ENCODE results near the gene PIPOX. TPM values are rescaled to one million over a fixed set of nuclear protein-coding genes. Genes with fewer than 3 reads are reported as not detected.

Gene PIPOX
- total RNA-seq, 4 donors from 2014 or later, result 1.2 to 15.3 (median 1.6) TPM; not detected in 1

GRCh38 chr17:29049541-29050145 is 6.7 kb downstream of the PIPOX start:
- Histone ChIP-seq H3K4me3 (no peak overlapping the region), H3K9me3 (no peaks in the 10 kb centered on the region), H3K4me1 (no peaks in the 10 kb centered on the region), H3K27me3 (no peaks in the 10 kb centered on the region), H3K36me3 (no peaks in the 10 kb centered on the region), H3K27ac (no peak overlapping the region)
- WGBS, 2 donors (ENCODE audit: low coverage in 1 of 2), result 61 to 82% methylated on average over 5 to 11 of the region's 11 CpGs
- intact Hi-C loops (cut with DNase I; ENCODE audit: low total_unique reads) (no loop called here), in situ Hi-C loops (cut with MboI; ENCODE audit: low pct_ligation_motif_present in 1 of 4, low pct_unique_long_range_greater_than_20kb in 1 of 4, low sequenced_read_pairs in 3 of 4) (no loop called here)
- TF ChIP-seq EP300 (IDR thresholded peaks at IDR 0.05; ENCODE audit: low read depth) (no peak), CTCF (IDR thresholded peaks at IDR 0.05) (no peak), POLR2A (IDR thresholded peaks at IDR 0.05) (no peak), POLR2AphosphoS5 (IDR thresholded peaks at IDR 0.05) (no peak)
- no peak for DNase-seq

- H3K27ac ChIP-seq, result no peak overlapping the region
- 78 to 80% methylated on average over 5 of the region's 5 CpGs for WGBS, 2 donors (ENCODE audit: low coverage in 1 of 2)
- in situ Hi-C loops (cut with MboI; ENCODE audit: low pct_ligation_motif_present in 1 of 4, low pct_unique_long_range_greater_than_20kb in 1 of 4, low sequenced_read_pairs in 3 of 4) (no loop called here), intact Hi-C loops (cut with DNase I; ENCODE audit: low total_unique reads) (no loop called here)
- H3K27me3 ChIP-seq, result no peaks in the 10 kb centered on the region
- H3K9me3 ChIP-seq, result no peaks in the 10 kb centered on the region
- TF ChIP-seq EP300 (IDR thresholded peaks at IDR 0.05; ENCODE audit: low read depth), result no peak
- TF ChIP-seq POLR2AphosphoS5 (IDR thresholded peaks at IDR 0.05), result no peak
- TF ChIP-seq CTCF (IDR thresholded peaks at IDR 0.05), result no peak
- TF ChIP-seq POLR2A (IDR thresholded peaks at IDR 0.05), result no peak
- H3K36me3 ChIP-seq, result no peaks in the 10 kb centered on the region
- DNase-seq, result no peak
- H3K4me1 ChIP-seq, result no peaks in the 10 kb centered on the region
- no peak overlapping the region for H3K4me3 ChIP-seq
Measured at GRCh38 chr17:29050176-29050575, 7.2 kb downstream of the PIPOX start.

DNA sequence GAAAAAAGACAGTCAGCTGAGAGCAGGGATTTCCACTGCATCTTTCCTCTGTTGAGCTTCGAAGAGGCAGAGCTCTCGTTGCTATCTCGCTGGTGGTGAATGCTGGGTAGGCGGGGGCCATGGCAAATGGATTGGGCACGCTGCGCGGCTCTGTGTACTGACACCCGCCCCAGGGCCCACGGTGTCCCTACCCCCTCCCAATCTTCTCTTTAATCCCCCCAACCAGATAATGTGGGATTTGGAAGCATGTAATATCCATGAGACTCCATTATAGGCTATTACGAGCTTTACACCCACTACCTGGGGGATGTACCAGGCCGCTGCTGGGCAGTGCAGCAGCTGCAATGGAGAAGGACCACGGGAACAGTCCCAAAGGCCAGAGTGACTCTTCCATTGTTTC is 8.3 kb downstream of the PIPOX start:
- in situ Hi-C loops (cut with MboI; ENCODE audit: low pct_ligation_motif_present in 1 of 4, low pct_unique_long_range_greater_than_20kb in 1 of 4, low sequenced_read_pairs in 3 of 4), result no loop called here
- Histone ChIP-seq H3K9me3 (no peaks in the 10 kb centered on the region), H3K27ac (no peak overlapping the region), H3K4me1 (no peaks in the 10 kb centered on the region), H3K4me3 (no peak overlapping the region), H3K27me3 (no peaks in the 10 kb centered on the region), H3K36me3 (no peaks in the 10 kb centered on the region)
- TF ChIP-seq POLR2AphosphoS5 (IDR thresholded peaks at IDR 0.05) (no peak), POLR2A (IDR thresholded peaks at IDR 0.05) (no peak), CTCF (IDR thresholded peaks at IDR 0.05) (no peak), EP300 (IDR thresholded peaks at IDR 0.05; ENCODE audit: low read depth) (no peak)
- WGBS, 2 donors (ENCODE audit: low coverage in 1 of 2), result 80 to 89% methylated on average over 4 to 12 of the region's 12 CpGs
- intact Hi-C loops (cut with DNase I; ENCODE audit: low total_unique reads), result no loop called here
- no peak for DNase-seq

DNA sequence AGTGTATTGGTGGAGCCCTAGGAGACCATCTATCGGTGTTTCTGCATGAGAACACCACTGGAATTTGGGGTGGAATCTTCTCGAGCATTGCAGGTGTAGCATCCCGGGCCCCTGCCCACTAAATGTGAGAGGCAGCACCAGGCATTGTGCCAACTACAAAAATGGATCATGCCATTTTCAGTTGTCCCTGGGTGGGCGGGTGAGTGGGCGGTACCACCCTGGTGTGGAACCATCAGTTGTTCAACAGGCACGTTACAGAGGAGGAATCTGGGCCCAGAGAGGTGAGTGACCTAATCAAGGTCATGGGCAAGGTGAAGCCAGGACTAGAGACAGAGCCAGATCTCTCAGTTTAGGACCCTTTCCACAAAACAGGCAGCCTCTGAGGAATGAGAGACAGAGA is 8.8 kb downstream of the PIPOX start:
- intact Hi-C loops (cut with DNase I; ENCODE audit: low total_unique reads), result no loop called here
- DNase-seq, result no peak
- WGBS, 2 donors (ENCODE audit: low coverage in 1 of 2), result 85% methylated on average over 6 of the region's 6 CpGs; no CpG with 5 or more reads in 1 of the 2 donors
- no peaks in the 10 kb centered on the region for H3K27me3 ChIP-seq
- H3K36me3 ChIP-seq, result no peaks in the 10 kb centered on the region
- TF ChIP-seq CTCF (IDR thresholded peaks at IDR 0.05) (no peak), POLR2AphosphoS5 (IDR thresholded peaks at IDR 0.05) (no peak), EP300 (IDR thresholded peaks at IDR 0.05; ENCODE audit: low read depth) (no peak), POLR2A (IDR thresholded peaks at IDR 0.05) (no peak)
- no peaks in the 10 kb centered on the region for H3K4me1 ChIP-seq
- H3K9me3 ChIP-seq, result no peaks in the 10 kb centered on the region
- no peak overlapping the region for H3K27ac ChIP-seq
- H3K4me3 ChIP-seq, result no peak overlapping the region
- in situ Hi-C loops (cut with MboI; ENCODE audit: low pct_ligation_motif_present in 1 of 4, low pct_unique_long_range_greater_than_20kb in 1 of 4, low sequenced_read_pairs in 3 of 4), result no loop called here
